ENCODE data around the gene FARSA.

DNA sequence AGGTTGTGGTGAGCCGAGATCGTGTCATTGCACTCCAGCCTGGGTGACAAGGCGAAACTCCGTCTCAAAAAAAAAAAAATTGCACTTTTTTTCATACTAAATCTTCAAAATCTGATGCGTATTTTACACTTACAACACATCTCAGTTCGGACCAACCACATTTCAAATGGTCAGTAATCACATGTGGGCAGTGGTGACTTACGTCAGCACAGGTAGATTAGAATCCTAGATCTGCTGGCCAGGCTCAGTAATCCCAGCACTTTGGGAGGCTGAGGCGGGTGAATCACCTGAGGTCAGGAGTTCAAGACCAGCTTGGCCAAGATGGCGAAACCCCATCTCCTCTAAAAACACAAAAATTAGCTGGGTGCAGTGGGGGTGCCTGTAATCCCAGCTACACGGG, 1.6 kb upstream of the FARSA start:
- TF ChIP-seq EZH2 (IDR thresholded peaks at IDR 0.05; ENCODE audit: low read length, unreplicated experiment) (no peak), EZH2phosphoT487 (IDR thresholded peaks at IDR 0.05; ENCODE audit: borderline replicate concordance, low read length) (no peak)
- TF ChIP-seq, protein P1, sequence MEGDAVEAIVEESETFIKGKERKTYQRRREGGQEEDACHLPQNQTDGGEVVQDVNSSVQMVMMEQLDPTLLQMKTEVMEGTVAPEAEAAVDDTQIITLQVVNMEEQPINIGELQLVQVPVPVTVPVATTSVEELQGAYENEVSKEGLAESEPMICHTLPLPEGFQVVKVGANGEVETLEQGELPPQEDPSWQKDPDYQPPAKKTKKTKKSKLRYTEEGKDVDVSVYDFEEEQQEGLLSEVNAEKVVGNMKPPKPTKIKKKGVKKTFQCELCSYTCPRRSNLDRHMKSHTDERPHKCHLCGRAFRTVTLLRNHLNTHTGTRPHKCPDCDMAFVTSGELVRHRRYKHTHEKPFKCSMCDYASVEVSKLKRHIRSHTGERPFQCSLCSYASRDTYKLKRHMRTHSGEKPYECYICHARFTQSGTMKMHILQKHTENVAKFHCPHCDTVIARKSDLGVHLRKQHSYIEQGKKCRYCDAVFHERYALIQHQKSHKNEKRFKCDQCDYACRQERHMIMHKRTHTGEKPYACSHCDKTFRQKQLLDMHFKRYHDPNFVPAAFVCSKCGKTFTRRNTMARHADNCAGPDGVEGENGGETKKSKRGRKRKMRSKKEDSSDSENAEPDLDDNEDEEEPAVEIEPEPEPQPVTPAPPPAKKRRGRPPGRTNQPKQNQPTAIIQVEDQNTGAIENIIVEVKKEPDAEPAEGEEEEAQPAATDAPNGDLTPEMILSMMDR (conservative IDR thresholded peaks at IDR 0.05; ENCODE audit: low read depth, low read length) = no peak

All from PC-3 (cell line).